Osteoblast (primary cell): ENCODE results near the gene MYO1G. TPM values are rescaled to one million over a fixed set of nuclear protein-coding genes. Genes with fewer than 3 reads are reported as not detected.

Experiments
- DNase-seq: peaks from one replicate; pipeline ENCODE4 v3.0.0; 2011; ENCODE audit warnings: low spot score, mixed read lengths; ENCODE audit not compliant: insufficient read length; ENCODE audit errors: missing footprints
- H2AFZ ChIP-seq: 2 replicates; pipeline ENCODE4 v1.6.0; 2011; ENCODE audit warnings: mild to moderate bottlenecking, low read length
- H3K27ac ChIP-seq: 2 replicates; pipeline ENCODE4 v1.5.1; 2011; ENCODE audit warnings: mild to moderate bottlenecking, low read depth, low read length, moderate library complexity
- H3K27me3 ChIP-seq: 2 replicates; pipeline ENCODE4 v1.6.0; 2012; ENCODE audit warnings: mild to moderate bottlenecking, control low read depth, inconsistent platforms, low read length, moderate library complexity; ENCODE audit not compliant: insufficient read depth
- H3K36me3 ChIP-seq: 2 replicates; pipeline ENCODE4 v1.5.1; 2011; ENCODE audit warnings: mild to moderate bottlenecking, low read length, control low read depth, moderate library complexity; ENCODE audit not compliant: insufficient read depth
- H3K4me1 ChIP-seq: 2 replicates; pipeline ENCODE4 v1.5.1; 2011; ENCODE audit warnings: mild to moderate bottlenecking, low read length, control low read depth, moderate library complexity; ENCODE audit not compliant: insufficient read depth
- H3K4me2 ChIP-seq: 2 replicates; pipeline ENCODE4 v1.6.0; 2011; ENCODE audit warnings: mild to moderate bottlenecking, low read length; ENCODE audit not compliant: insufficient read depth
- H3K4me3 ChIP-seq: fragments of 200-600 bp; sonication (generic); 3 replicates; pipeline ENCODE4 v1.5.1; 2012; ENCODE audit warnings: mild to moderate bottlenecking, low read length, inconsistent platforms; ENCODE audit not compliant: insufficient read depth
- H3K79me2 ChIP-seq: 2 replicates; pipeline ENCODE4 v1.6.0; 2012; ENCODE audit warnings: mild to moderate bottlenecking, low read length, control low read depth, inconsistent platforms; ENCODE audit not compliant: insufficient read depth
- H3K9me3 ChIP-seq: 2 replicates; pipeline ENCODE4 v1.5.1; 2011; ENCODE audit warnings: low read depth, low read length, control low read depth
- H4K20me1 ChIP-seq: 2 replicates; pipeline ENCODE4 v1.6.0; 2012; ENCODE audit warnings: mild to moderate bottlenecking, low read length, control low read depth; ENCODE audit not compliant: insufficient read depth
- total RNA-seq: library from RNA; depleted of rRNA; stranded (reverse); fragments of >200 nt; gene quantifications from 2 replicates; pipeline ENCODE4 v1.2.3, GENCODE V29; 2012
- TF ChIP-seq, protein P1 (sequence below): IDR thresholded peaks from 2 replicates; pipeline ENCODE4 v1.5.1; 2011; ENCODE audit warnings: mild to moderate bottlenecking, low read depth, low read length, moderate library complexity; ENCODE audit errors: extremely low read depth

The MYO1G gene
- total RNA-seq, 1 donor, result 0.36 TPM

DNA sequence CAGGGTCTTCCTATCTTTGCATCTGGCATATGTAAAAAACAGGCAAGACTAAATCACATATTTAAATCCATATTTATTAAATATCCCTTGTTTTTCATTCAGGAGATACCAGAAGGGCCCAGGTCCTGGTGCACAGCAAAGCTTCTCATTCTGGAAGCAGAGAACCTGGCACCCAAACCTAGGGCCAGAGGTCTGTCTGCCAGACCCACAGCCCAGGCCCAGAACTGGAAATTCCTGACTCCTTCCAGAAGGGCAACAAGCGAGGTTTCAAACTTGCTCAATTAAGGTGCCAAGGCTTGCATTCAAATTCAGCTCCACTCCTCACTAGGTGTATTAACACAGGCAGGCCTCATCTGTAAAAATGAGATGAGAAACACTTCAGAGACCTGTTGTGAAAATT is 4.2 kb upstream of the MYO1G start:
- H3K4me1 ChIP-seq, result peaks cover 39% of the 10 kb centered on the region
- H4K20me1 ChIP-seq, result peaks cover 16% of the 10 kb centered on the region
- TF ChIP-seq, protein P1, sequence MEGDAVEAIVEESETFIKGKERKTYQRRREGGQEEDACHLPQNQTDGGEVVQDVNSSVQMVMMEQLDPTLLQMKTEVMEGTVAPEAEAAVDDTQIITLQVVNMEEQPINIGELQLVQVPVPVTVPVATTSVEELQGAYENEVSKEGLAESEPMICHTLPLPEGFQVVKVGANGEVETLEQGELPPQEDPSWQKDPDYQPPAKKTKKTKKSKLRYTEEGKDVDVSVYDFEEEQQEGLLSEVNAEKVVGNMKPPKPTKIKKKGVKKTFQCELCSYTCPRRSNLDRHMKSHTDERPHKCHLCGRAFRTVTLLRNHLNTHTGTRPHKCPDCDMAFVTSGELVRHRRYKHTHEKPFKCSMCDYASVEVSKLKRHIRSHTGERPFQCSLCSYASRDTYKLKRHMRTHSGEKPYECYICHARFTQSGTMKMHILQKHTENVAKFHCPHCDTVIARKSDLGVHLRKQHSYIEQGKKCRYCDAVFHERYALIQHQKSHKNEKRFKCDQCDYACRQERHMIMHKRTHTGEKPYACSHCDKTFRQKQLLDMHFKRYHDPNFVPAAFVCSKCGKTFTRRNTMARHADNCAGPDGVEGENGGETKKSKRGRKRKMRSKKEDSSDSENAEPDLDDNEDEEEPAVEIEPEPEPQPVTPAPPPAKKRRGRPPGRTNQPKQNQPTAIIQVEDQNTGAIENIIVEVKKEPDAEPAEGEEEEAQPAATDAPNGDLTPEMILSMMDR, result no peak
- no peaks in the 10 kb centered on the region for H3K9me3 ChIP-seq
- H3K4me3 ChIP-seq, result no peak overlapping the region
- H3K79me2 ChIP-seq, result peaks cover 27% of the 10 kb centered on the region
- H3K27me3 ChIP-seq, result no peaks in the 10 kb centered on the region
- peaks cover 42% of the 10 kb centered on the region for H3K36me3 ChIP-seq
- no peak for DNase-seq
- no peak overlapping the region for H3K4me2 ChIP-seq
- H2AFZ ChIP-seq, result no peak overlapping the region
- H3K27ac ChIP-seq, result no peak overlapping the region

DNA sequence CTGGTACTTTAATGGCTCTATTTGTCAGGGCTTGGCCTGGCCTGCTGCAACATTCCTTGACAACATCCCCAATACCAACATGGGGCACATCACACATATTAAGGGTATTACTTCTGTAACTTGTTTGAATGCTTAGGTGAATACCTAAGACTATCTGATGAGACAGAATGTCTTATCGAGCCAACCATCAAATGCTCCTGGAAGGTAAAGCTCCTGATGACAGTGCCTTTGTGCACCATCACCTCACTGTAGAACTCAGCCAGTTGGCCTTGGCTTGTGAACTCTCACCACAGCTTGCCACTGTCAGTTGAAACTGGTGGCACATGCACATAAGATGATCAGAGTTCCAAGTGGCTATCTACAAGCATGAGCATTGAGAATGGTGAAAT is 3.7 kb upstream of the MYO1G start:
- H3K4me2 ChIP-seq, result no peak overlapping the region
- peaks cover 39% of the 10 kb centered on the region for H3K4me1 ChIP-seq
- peaks cover 27% of the 10 kb centered on the region for H3K79me2 ChIP-seq
- H3K27ac ChIP-seq, result no peak overlapping the region
- peaks cover 16% of the 10 kb centered on the region for H4K20me1 ChIP-seq
- H3K27me3 ChIP-seq, result no peaks in the 10 kb centered on the region
- TF ChIP-seq, protein P1, result no peak
- H3K9me3 ChIP-seq, result no peaks in the 10 kb centered on the region
- no peak overlapping the region for H2AFZ ChIP-seq
- H3K36me3 ChIP-seq, result peaks cover 42% of the 10 kb centered on the region
- H3K4me3 ChIP-seq, result no peak overlapping the region
- no peak for DNase-seq

DNA sequence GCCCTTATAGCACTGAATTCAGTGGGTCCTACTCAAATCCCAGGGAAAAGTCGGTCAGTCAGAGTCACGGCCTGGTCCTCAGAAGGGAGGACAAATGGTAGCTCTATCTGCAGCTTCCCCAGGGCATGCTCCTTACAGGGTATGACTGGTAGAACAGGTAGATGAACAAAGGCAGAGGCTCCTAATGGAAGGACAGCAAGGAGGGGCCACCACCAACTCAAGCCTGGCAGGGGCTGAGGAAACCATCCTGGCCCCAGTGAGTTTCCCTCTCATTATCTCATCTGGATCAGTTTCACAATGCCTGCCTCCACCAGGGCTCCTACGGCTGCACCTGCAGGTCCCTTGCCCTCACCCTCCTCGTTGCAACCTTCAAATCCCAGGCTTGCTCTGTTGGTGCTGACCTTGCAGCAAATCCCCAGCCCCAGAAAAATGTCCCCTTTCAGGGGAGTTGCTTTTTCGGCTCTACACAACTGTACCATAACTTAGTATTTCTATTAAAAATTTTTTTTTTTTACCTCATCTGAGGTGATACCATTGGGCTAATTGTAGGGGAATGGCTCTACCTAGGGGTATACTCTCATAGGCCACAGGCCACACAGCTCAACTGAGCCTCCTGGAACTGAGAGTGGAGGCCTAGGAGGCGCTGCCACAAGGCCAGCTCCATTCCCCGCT is 2.4 kb upstream of the MYO1G start:
- TF ChIP-seq, protein P1, result no peak
- no peak for DNase-seq
- peaks cover 42% of the 10 kb centered on the region for H3K36me3 ChIP-seq
- peaks cover 16% of the 10 kb centered on the region for H4K20me1 ChIP-seq
- no peak overlapping the region for H3K4me3 ChIP-seq
- peak overlapping the region; percentile 9 for H2AFZ ChIP-seq
- no peaks in the 10 kb centered on the region for H3K27me3 ChIP-seq
- peaks cover 34% of the 10 kb centered on the region for H3K4me1 ChIP-seq
- no peaks in the 10 kb centered on the region for H3K9me3 ChIP-seq
- peaks cover 23% of the 10 kb centered on the region for H3K79me2 ChIP-seq
- H3K4me2 ChIP-seq, result no peak overlapping the region
- H3K27ac ChIP-seq, result peak overlapping the region; percentile 79

DNA sequence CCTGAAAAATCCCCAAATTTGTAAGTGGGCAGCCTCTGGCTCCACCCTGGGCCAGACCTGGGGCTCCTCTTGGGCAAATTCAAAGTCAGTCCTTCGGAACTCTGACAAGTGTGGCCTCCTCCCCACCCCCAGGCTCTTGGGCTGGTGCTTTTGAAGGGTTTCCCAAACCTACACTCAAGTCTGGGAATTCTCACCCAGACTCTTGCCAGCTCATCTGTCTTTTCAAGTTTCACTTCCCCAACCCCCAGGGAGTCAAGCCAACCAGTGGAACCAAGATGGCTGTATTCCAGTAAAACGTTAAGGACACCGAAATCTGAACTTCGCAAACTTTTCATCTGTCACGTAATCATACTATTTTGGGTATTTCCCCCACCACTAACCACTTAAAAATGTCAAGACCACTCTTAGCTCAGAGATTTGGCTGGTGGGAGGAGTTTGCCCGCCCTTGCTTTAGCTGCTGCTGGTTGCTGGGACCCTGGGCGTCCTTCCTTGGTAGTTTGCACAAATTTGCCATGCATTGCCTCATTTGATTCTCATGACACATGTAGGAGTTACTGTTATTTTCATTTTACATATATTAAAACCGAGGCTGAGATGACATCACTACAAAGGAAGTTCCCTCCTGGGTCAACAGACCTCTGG is 1.7 kb upstream of the MYO1G start:
- TF ChIP-seq, protein P1, result no peak
- H3K27ac ChIP-seq, result peak overlapping the region; percentile 79
- peaks cover 16% of the 10 kb centered on the region for H4K20me1 ChIP-seq
- H3K79me2 ChIP-seq, result peaks cover 16% of the 10 kb centered on the region
- peak overlapping the region; percentile 25 for H3K4me3 ChIP-seq
- H3K4me2 ChIP-seq, result peak overlapping the region; percentile 32
- DNase-seq, result peak; percentile 82
- no peaks in the 10 kb centered on the region for H3K27me3 ChIP-seq
- peak overlapping the region; percentile 53 for H2AFZ ChIP-seq
- peaks cover 32% of the 10 kb centered on the region for H3K4me1 ChIP-seq
- peaks cover 39% of the 10 kb centered on the region for H3K36me3 ChIP-seq
- H3K9me3 ChIP-seq, result no peaks in the 10 kb centered on the region
